Vagina (tissue), 2 donors: ENCODE results near the gene SEPHS1.

Source experiments
- POLR2A ChIP-seq, 2 donors: fragments of 450-650 bp; IDR thresholded peaks; one replicate each; pipeline ENCODE4 v1.6.1; 2017; ENCODE audit warnings: antibody characterized with exemption in 2 of 2, mild to moderate bottlenecking in 2 of 2, moderate library complexity in 2 of 2
- POLR2AphosphoS5 ChIP-seq, 2 donors: sonication (generic); formaldehyde crosslinking; IDR thresholded peaks; one replicate each; pipeline ENCODE4 v1.9.0; 2017; ENCODE audit warnings: antibody characterized with exemption in 2 of 2, mild to moderate bottlenecking in 2 of 2, low read depth in 1 of 2; ENCODE audit not compliant: insufficient read depth in 1 of 2
- TF ChIP-seq, protein P1 (sequence below), 3 experiments: fragments of 450-650 bp in 2 of 3; fragments of 200-600 bp in 1 of 3; sonication (generic) in 1 of 3; IDR thresholded peaks; one replicate each; pipeline ENCODE4 v1.5.1; 2017 to 2019; ENCODE audit warnings: antibody characterized with exemption in 3 of 3, mild to moderate bottlenecking in 2 of 3, moderate library complexity in 2 of 3

DNA sequence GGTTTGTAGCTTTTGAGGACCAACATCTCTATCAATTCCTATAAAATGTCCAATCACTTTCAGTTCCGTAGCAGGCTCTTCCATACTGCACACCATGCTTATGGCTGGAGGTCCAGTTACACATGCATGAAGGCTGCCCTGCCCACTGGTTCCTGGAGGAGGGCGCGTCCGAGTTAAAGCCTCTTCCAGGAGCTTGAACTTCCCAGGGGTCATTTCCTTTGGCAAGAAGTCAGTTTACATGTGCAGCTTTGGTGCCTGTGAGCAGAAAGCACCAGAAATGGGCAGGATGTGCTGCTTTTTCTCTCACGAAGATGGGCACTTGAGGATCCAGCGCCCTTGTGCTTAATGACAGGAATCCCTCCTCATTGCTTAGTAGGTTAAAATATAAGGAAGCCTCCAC lies 30.6 kb downstream of the SEPHS1 start:
- TF ChIP-seq, protein P1, sequence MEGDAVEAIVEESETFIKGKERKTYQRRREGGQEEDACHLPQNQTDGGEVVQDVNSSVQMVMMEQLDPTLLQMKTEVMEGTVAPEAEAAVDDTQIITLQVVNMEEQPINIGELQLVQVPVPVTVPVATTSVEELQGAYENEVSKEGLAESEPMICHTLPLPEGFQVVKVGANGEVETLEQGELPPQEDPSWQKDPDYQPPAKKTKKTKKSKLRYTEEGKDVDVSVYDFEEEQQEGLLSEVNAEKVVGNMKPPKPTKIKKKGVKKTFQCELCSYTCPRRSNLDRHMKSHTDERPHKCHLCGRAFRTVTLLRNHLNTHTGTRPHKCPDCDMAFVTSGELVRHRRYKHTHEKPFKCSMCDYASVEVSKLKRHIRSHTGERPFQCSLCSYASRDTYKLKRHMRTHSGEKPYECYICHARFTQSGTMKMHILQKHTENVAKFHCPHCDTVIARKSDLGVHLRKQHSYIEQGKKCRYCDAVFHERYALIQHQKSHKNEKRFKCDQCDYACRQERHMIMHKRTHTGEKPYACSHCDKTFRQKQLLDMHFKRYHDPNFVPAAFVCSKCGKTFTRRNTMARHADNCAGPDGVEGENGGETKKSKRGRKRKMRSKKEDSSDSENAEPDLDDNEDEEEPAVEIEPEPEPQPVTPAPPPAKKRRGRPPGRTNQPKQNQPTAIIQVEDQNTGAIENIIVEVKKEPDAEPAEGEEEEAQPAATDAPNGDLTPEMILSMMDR (IDR thresholded peaks at IDR 0.05) = no peak
- TF ChIP-seq POLR2AphosphoS5 (IDR thresholded peaks at IDR 0.05; ENCODE audit: insufficient read depth in 1 of 2, low read depth in 1 of 2) = no peak
- no peak for TF ChIP-seq POLR2A (IDR thresholded peaks at IDR 0.05)
